Activated naive CD4-positive, alpha-beta T cell treated with anti-CD3 and anti-CD28 coated beads, Interleukin-2, amount 10 ng/mL, durations not matched to agents 7 days and 5 days (primary cell): Measurements from ENCODE around the gene VPS13C.

Experiments used
- CTCF ChIA-PET: fragments of 350-600 bp; sonication (Branson Sonifier 250); formaldehyde crosslinking; loops from one replicate; lab custom pipeline; 2021; ENCODE audit warnings: antibody characterized with exemption; lab: Charles Lee
- DNase-seq: peaks from one replicate; pipeline ENCODE4 v3.0.0-alpha.2; 2020
- H3K27ac Mint-ChIP-seq: one replicate; pipeline ENCODE4 v1.8.0; 2021; ENCODE audit warnings: mild to moderate bottlenecking, moderate library complexity, mixed read lengths
- H3K27me3 Mint-ChIP-seq: one replicate; pipeline ENCODE4 v1.8.0; 2021; ENCODE audit warnings: mild to moderate bottlenecking, mixed read lengths
- H3K36me3 Mint-ChIP-seq: one replicate; pipeline ENCODE4 v1.8.0; 2021; ENCODE audit warnings: mixed read lengths
- H3K4me1 Mint-ChIP-seq: one replicate; pipeline ENCODE4 v1.8.0; 2021; ENCODE audit warnings: mixed read lengths
- H3K4me3 Mint-ChIP-seq: one replicate; pipeline ENCODE4 v1.8.0; 2021; ENCODE audit warnings: mild to moderate bottlenecking, moderate library complexity, mixed read lengths
- H3K9me3 Mint-ChIP-seq: one replicate; pipeline ENCODE4 v1.8.0; 2021; ENCODE audit warnings: mixed read lengths

Gene VPS13C

DNA sequence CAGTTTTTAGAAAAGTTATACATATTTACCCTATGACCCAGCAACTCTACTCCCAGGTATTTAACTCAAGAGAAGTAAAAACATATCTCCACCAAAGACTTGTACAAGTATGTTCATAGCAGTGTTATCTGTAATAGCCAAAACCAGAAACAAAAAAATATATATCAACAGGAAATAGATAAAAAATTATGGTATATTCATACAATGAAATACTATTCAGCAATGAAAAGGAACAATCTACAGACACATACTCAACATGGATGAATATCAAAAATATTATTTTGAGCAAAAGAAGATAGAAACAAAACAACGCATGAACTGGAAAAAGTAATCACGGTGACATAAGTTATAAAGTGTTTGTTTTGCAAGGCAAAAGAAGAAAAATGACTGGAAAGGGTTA lies 72.4 kb downstream of the VPS13C start:
- CTCF ChIA-PET = no interaction called here
- H3K4me1 Mint-ChIP-seq = no peaks in the 10 kb centered on the region
- H3K4me3 Mint-ChIP-seq = no peak overlapping the region
- no peaks in the 10 kb centered on the region for H3K9me3 Mint-ChIP-seq
- no peak for DNase-seq
- peaks cover 45% of the 10 kb centered on the region for H3K36me3 Mint-ChIP-seq
- no peak overlapping the region for H3K27ac Mint-ChIP-seq
- no peaks in the 10 kb centered on the region for H3K27me3 Mint-ChIP-seq

DNA sequence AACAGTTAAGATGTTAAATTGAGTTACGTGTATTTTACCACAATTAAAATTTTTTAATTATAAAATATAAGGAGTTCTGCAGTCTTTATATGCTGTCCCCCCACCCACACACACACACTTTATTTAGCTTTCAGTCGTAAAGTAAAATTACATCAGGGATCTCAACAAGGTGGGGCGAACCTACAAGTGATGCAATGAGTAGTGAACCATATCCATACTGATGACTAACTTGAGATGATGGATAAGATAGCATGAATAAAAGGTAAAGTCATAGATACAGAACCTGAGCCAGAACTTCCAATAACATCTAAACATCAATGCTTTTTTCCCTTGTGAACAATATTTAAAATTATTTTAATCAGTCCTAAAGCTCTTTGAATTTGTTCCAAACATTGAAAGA lies 77.2 kb downstream of the VPS13C start:
- Mint-ChIP-seq H3K4me1 (no peaks in the 10 kb centered on the region), H3K4me3 (no peak overlapping the region), H3K27me3 (no peaks in the 10 kb centered on the region), H3K36me3 (peaks cover 49% of the 10 kb centered on the region), H3K9me3 (no peaks in the 10 kb centered on the region), H3K27ac (no peak overlapping the region)
- CTCF ChIA-PET = no interaction called here
- DNase-seq = no peak

- Mint-ChIP-seq H3K9me3 (no peaks in the 10 kb centered on the region), H3K27me3 (no peaks in the 10 kb centered on the region), H3K36me3 (peaks cover 51% of the 10 kb centered on the region), H3K4me3 (no peak overlapping the region), H3K4me1 (peaks cover 9% of the 10 kb centered on the region), H3K27ac (no peak overlapping the region)
- no peak for DNase-seq
- CTCF ChIA-PET = interaction anchor here (0.8 kb wide), 1 partner anchor 12 kb away, joined by 3 read pairs; no protein-coding TSS in a partner anchor
These were observed 82.0 kb downstream of the VPS13C start for GRCh38 chr15:61978225-61978624.

GRCh38 chr15:61974759-61975158 lies 85.5 kb downstream of the VPS13C start:
- CTCF ChIA-PET = no interaction called here
- Mint-ChIP-seq H3K4me3 (no peak overlapping the region), H3K27me3 (no peaks in the 10 kb centered on the region), H3K36me3 (peaks cover 54% of the 10 kb centered on the region), H3K27ac (no peak overlapping the region), H3K4me1 (peaks cover 9% of the 10 kb centered on the region), H3K9me3 (no peaks in the 10 kb centered on the region)
- no peak for DNase-seq

GRCh38 chr15:61974118-61974517 lies 86.1 kb downstream of the VPS13C start:
- H3K27me3 Mint-ChIP-seq = no peaks in the 10 kb centered on the region
- DNase-seq = no peak
- peaks cover 9% of the 10 kb centered on the region for H3K4me1 Mint-ChIP-seq
- no peak overlapping the region for H3K4me3 Mint-ChIP-seq
- CTCF ChIA-PET = no interaction called here
- peaks cover 47% of the 10 kb centered on the region for H3K36me3 Mint-ChIP-seq
- no peaks in the 10 kb centered on the region for H3K9me3 Mint-ChIP-seq
- H3K27ac Mint-ChIP-seq = no peak overlapping the region

- Mint-ChIP-seq H3K4me3 (no peak overlapping the region), H3K4me1 (no peaks in the 10 kb centered on the region), H3K9me3 (no peaks in the 10 kb centered on the region), H3K27ac (no peak overlapping the region), H3K36me3 (peaks cover 51% of the 10 kb centered on the region), H3K27me3 (no peaks in the 10 kb centered on the region)
- CTCF ChIA-PET = no interaction called here
- no peak for DNase-seq
These were observed 108.3 kb downstream of the VPS13C start for GRCh38 chr15:61951949-61952348.

- no peaks in the 10 kb centered on the region for H3K9me3 Mint-ChIP-seq
- H3K4me3 Mint-ChIP-seq = no peak overlapping the region
- H3K27me3 Mint-ChIP-seq = no peaks in the 10 kb centered on the region
- H3K36me3 Mint-ChIP-seq = peaks cover 42% of the 10 kb centered on the region
- no peak overlapping the region for H3K27ac Mint-ChIP-seq
- DNase-seq = no peak
- CTCF ChIA-PET = no interaction called here
- no peaks in the 10 kb centered on the region for H3K4me1 Mint-ChIP-seq
These were observed 113.5 kb downstream of the VPS13C start for GRCh38 chr15:61946778-61947177.

DNA sequence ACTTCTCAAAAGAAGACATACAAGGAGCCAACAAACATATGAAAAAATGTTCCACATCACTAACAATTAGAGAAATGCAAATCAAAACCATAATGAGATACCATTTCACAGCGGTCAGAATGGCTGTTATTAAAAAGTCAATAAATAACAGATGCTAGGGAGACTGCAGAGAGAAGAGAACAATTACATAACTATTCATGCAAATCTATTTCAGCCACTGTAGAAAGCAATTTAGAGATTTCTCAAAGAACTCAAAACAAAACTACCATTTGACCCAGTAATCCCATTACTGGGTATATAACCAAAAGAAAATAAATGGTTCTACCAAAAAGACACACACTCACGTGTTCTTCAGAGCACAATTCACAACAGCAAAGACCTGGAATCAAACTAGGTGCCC lies 116.3 kb downstream of the VPS13C start:
- no peak overlapping the region for H3K4me3 Mint-ChIP-seq
- no peaks in the 10 kb centered on the region for H3K27me3 Mint-ChIP-seq
- no peaks in the 10 kb centered on the region for H3K9me3 Mint-ChIP-seq
- CTCF ChIA-PET = no interaction called here
- DNase-seq = no peak
- H3K36me3 Mint-ChIP-seq = peaks cover 40% of the 10 kb centered on the region
- no peak overlapping the region for H3K27ac Mint-ChIP-seq
- no peaks in the 10 kb centered on the region for H3K4me1 Mint-ChIP-seq

- no peaks in the 10 kb centered on the region for H3K27me3 Mint-ChIP-seq
- H3K27ac Mint-ChIP-seq = no peak overlapping the region
- CTCF ChIA-PET = interaction anchor here (0.6 kb wide), 1 partner anchor 307 kb away, joined by 4 read pairs; no protein-coding TSS in a partner anchor
- DNase-seq = no peak
- no peaks in the 10 kb centered on the region for H3K9me3 Mint-ChIP-seq
- H3K36me3 Mint-ChIP-seq = peaks cover 18% of the 10 kb centered on the region
- no peak overlapping the region for H3K4me3 Mint-ChIP-seq
- no peaks in the 10 kb centered on the region for H3K4me1 Mint-ChIP-seq
These were observed 122.0 kb downstream of the VPS13C start for GRCh38 chr15:61938249-61938648.

DNA sequence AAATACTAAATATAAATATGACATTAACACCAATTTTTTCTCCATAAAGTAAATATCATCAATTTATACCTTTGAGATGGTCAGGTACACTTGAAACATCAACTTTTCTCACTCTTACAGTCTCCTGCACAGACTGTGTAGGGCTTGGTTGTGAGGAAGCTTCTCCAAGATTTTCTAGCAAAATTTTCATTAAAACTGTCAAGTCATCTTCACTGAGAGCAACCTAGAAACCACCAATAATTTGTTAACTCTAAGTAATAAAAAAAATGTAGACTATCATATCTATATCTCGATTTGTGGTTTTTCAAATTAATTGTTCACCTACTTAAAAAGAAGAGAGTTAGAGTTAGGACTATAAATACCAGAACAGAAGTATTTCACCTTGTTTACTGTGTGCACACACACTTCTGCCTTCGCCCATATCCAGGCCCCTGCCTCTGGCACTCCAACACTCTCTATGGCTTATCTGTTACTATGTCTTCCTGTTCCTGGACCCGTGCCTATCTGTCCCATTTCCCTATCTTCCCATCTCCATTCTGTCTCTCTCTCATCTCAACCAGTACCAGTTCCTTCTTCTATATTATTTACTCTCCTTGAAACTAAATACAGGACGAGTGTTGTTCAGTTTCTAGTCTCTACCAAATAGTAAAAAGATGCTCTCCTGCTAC lies 123.6 kb downstream of the VPS13C start:
- no peak for DNase-seq
- H3K4me1 Mint-ChIP-seq = no peaks in the 10 kb centered on the region
- H3K27ac Mint-ChIP-seq = no peak overlapping the region
- H3K9me3 Mint-ChIP-seq = no peaks in the 10 kb centered on the region
- no peak overlapping the region for H3K4me3 Mint-ChIP-seq
- no peaks in the 10 kb centered on the region for H3K27me3 Mint-ChIP-seq
- peaks cover 12% of the 10 kb centered on the region for H3K36me3 Mint-ChIP-seq
- CTCF ChIA-PET = no interaction called here

DNA sequence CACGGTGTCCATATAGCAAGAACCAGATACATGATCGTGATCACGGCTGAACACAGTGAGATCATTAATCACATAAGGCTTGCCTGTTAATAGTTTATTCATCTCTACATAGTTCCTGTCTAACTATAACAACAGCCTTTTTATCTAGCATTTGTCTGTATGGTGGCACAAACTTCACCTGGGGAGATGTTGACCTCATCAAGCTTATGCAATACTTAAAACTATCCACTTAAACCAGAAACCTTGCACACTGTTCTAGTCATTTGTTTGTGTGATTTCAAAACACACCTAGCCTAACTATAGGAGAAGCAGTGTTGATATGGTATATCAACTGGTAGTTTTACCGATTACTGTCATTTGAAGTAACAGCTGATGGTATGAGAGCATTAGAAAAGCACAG lies 124.8 kb downstream of the VPS13C start:
- Mint-ChIP-seq H3K9me3 (no peaks in the 10 kb centered on the region), H3K36me3 (peaks cover 13% of the 10 kb centered on the region), H3K27me3 (no peaks in the 10 kb centered on the region), H3K27ac (no peak overlapping the region), H3K4me3 (no peak overlapping the region), H3K4me1 (no peaks in the 10 kb centered on the region)
- no peak for DNase-seq
- CTCF ChIA-PET = no interaction called here

DNA sequence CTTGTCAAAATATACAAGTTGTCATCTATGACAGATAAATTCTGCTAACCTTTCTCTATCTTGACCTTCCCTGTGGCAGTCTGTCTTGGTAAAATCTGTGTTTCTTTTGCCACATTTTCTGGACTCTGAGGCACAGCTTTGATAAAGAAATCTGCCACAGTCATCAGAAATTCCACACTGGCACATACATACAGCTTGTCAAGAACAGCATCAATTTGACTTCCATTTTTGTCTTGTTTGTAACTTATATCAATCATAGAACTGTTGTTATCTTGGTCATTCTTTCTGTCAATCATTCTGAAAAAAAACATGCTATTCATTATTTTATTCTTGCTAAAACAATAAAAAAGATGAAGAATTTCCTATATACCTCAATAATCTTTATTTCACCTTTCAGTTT lies 130.8 kb downstream of the VPS13C start:
- DNase-seq = no peak
- Mint-ChIP-seq H3K27me3 (no peaks in the 10 kb centered on the region), H3K4me1 (no peaks in the 10 kb centered on the region), H3K27ac (no peak overlapping the region), H3K4me3 (no peak overlapping the region), H3K36me3 (peaks cover 34% of the 10 kb centered on the region), H3K9me3 (no peaks in the 10 kb centered on the region)
- CTCF ChIA-PET = no interaction called here

DNA sequence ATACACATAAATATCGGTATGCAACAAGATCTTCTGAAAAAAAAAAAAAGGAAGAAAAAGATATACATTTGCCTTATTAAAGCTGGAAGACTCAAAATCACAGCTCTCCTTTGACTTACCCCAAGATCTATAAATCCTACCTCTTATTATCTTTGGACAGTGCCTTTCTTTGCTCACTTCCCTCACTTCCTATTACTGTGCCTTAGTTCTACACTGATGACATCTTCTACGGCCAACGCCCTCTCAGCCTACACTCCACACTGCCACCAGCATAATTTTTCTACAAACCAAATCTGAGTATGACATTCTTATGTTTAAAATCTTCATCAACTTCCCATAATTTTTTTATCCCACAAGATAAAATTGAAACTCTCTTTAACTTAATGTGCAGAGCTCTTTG lies 137.1 kb downstream of the VPS13C start:
- Mint-ChIP-seq H3K36me3 (peaks cover 27% of the 10 kb centered on the region), H3K27me3 (no peaks in the 10 kb centered on the region), H3K4me3 (no peak overlapping the region), H3K27ac (no peak overlapping the region), H3K4me1 (no peaks in the 10 kb centered on the region), H3K9me3 (no peaks in the 10 kb centered on the region)
- DNase-seq = no peak
- CTCF ChIA-PET = no interaction called here

DNA sequence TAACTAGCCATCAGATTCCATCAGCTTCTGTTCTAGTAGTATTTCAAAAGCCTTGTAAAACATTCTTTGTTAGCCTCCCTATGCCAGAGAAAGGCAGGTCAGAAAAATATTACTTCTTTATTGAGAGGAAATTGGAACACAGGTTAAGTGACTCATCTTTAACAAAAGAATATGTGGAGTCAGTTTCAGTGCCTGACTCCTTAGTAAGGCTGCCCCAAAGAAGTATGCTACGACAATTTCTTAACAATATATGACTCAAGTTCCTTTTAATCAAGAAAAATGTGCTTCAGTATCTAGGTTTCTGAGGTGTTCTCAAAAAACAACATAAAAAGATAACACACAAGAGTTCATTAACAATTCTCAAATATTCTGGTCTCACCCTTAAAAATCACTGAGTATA lies 139.2 kb downstream of the VPS13C start:
- no peaks in the 10 kb centered on the region for H3K27me3 Mint-ChIP-seq
- DNase-seq = no peak
- no peak overlapping the region for H3K27ac Mint-ChIP-seq
- no peak overlapping the region for H3K4me3 Mint-ChIP-seq
- H3K36me3 Mint-ChIP-seq = peaks cover 32% of the 10 kb centered on the region
- CTCF ChIA-PET = no interaction called here
- H3K9me3 Mint-ChIP-seq = no peaks in the 10 kb centered on the region
- no peaks in the 10 kb centered on the region for H3K4me1 Mint-ChIP-seq

GRCh38 chr15:61917457-61917856 lies 142.8 kb downstream of the VPS13C start:
- CTCF ChIA-PET = no interaction called here
- H3K27me3 Mint-ChIP-seq = no peaks in the 10 kb centered on the region
- H3K36me3 Mint-ChIP-seq = peaks cover 47% of the 10 kb centered on the region
- H3K4me1 Mint-ChIP-seq = no peaks in the 10 kb centered on the region
- no peak overlapping the region for H3K27ac Mint-ChIP-seq
- no peaks in the 10 kb centered on the region for H3K9me3 Mint-ChIP-seq
- no peak for DNase-seq
- H3K4me3 Mint-ChIP-seq = no peak overlapping the region
